ENCODE results near the gene AQP2. TPM values are rescaled to one million over a fixed set of nuclear protein-coding genes. Genes with fewer than 3 reads are reported as not detected.

The AQP2 gene
- total and polyA plus RNA-seq, 2 of the 4 experiments (the other 2 are of a cell fraction): not detected

- H2BK5ac ChIP-seq (ENCODE audit: low read depth, low read length, poor library complexity, severe bottlenecking): no peak overlapping the region
- H2BK120ac ChIP-seq (ENCODE audit: low read depth, low read length): no peak overlapping the region
- ATAC-seq (ENCODE audit: low read depth) (no peak), DNase-seq (no peak)
- CTCF ChIA-PET: no interaction called here
- TF ChIP-seq MAZ (IDR thresholded peaks at IDR 0.05; ENCODE audit: borderline replicate concordance, low read depth, low read length) (no peak), MXI1 (IDR thresholded peaks at IDR 0.05; ENCODE audit: borderline replicate concordance, low read depth, low read length) (no peak), BHLHE40 (IDR thresholded peaks at IDR 0.05; ENCODE audit: low read depth, low read length) (no peak), CTCF (conservative IDR thresholded peaks at IDR 0.05; ENCODE audit: low read depth, low read length) (no peak), RCOR1 (IDR thresholded peaks at IDR 0.05; ENCODE audit: insufficient replicate concordance, low read length) (no peak), FOS (IDR thresholded peaks at IDR 0.05; ENCODE audit: low read depth, low read length) (no peak), RFX5 (IDR thresholded peaks at IDR 0.05; ENCODE audit: low read depth, low read length) (no peak)
- H2BK15ac ChIP-seq (ENCODE audit: low read depth, low read length): no peak overlapping the region
- no peak overlapping the region for H4K5ac ChIP-seq (ENCODE audit: low read depth, low read length)
- no peak overlapping the region for H2AFZ ChIP-seq (replicated peaks; ENCODE audit: low read length, poor library complexity)
- no peaks in the 10 kb centered on the region for H4K20me1 ChIP-seq (ENCODE audit: insufficient read depth, low read length)
- peaks cover 11% of the 10 kb centered on the region for H3K9me1 ChIP-seq (ENCODE audit: insufficient read depth, low read length)
- no peak overlapping the region for H3K14ac ChIP-seq (replicated peaks; ENCODE audit: low read depth, low read length)
- H4K8ac ChIP-seq (ENCODE audit: low read depth in 2 of 2, low read length in 2 of 2): no peak overlapping the region
- no peak overlapping the region for H2BK20ac ChIP-seq (ENCODE audit: low read depth, low read length)
- BruUV-seq (replicated peaks): no TSS peak
- no peak overlapping the region for H3K4me2 ChIP-seq (ENCODE audit: low read depth, low read length)
- no peak overlapping the region for H3K23ac ChIP-seq (ENCODE audit: low read depth, low read length)
- no peak overlapping the region for H3K18ac ChIP-seq (ENCODE audit: low read depth, low read length)
- H2AK5ac ChIP-seq (ENCODE audit: low read depth, low read length): 0 out of 2 replicates have a peak overlapping the region, but pooled peaks have one; percentile 3
- no peak overlapping the region for H4K91ac ChIP-seq (ENCODE audit: insufficient read depth, low read depth, low read length)
- peaks cover 17% of the 10 kb centered on the region; the same call in 1 of the 2 replicates for H3K4me1 ChIP-seq (ENCODE audit: control insufficient read depth, insufficient read depth, low read length)
- H3K36me3 ChIP-seq (ENCODE audit: control insufficient read depth, insufficient read depth, low read length): no peaks in the 10 kb centered on the region
- in situ Hi-C loops (cut with MboI; ENCODE audit: low sequenced_read_pairs) (no loop called here), dilution Hi-C loops (cut with HindIII; ENCODE audit: low sequenced_read_pairs, unreplicated experiment) (no loop called here), intact Hi-C loops (cut with micrococcal nuclease) (no loop called here)
- H3K56ac ChIP-seq (ENCODE audit: extremely low read depth, insufficient read depth, low read length): no peak overlapping the region
- POLR2A ChIA-PET (ENCODE audit: unreplicated experiment): no interaction called here
- no peaks in the 10 kb centered on the region for H3K9me3 ChIP-seq (ENCODE audit: control insufficient read depth, insufficient read depth, low read length)
- H3K4me3 ChIP-seq (ENCODE audit: insufficient read depth, low read depth, low read length): no peak overlapping the region
- no peak overlapping the region for H3K9ac ChIP-seq (ENCODE audit: low read depth, low read length)
- no peaks in the 10 kb centered on the region; the same call in 1 of the 2 replicates for H3K27me3 ChIP-seq (ENCODE audit: control insufficient read depth, insufficient read depth, low read length)
- no peak overlapping the region for H2AK9ac ChIP-seq (replicated peaks; ENCODE audit: low read depth, low read length, poor library complexity)
- WGBS, 2 experiments (ENCODE audit: extremely low coverage in 2 of 2, insufficient read length in 1 of 2): 100% methylated on average over 1 of the region's 7 CpGs; no CpG with 5 or more reads in 1 of the 2 experiments
- H3K27ac ChIP-seq (ENCODE audit: insufficient read depth, low read length): no peak overlapping the region
- H3K4ac ChIP-seq (ENCODE audit: low read depth, low read length): no peak overlapping the region
- H3K79me1 ChIP-seq (ENCODE audit: low read depth in 1 of 2, low read length in 2 of 2): no peaks in the 10 kb centered on the region
Measured at GRCh38 chr12:49905718-49906314, 44.7 kb upstream of the AQP2 start.

Data from IMR-90 (cell line).